Neural progenitor cell (in vitro differentiated cells): ENCODE measurements around the gene RCOR1. TPM values are rescaled to one million over a fixed set of nuclear protein-coding genes. Genes with fewer than 3 reads are reported as not detected.

Source experiments
- DNase-seq: peaks from one replicate; pipeline ENCODE4 v3.0.0-alpha.2; 2016; ENCODE audit warnings: low spot score
- H2AFZ ChIP-seq: fragments of 200-600 bp; sonication (generic); replicated peaks from 2 replicates; pipeline ENCODE4 v1.6.1; 2016; ENCODE audit warnings: antibody characterized with exemption
- H3F3A ChIP-seq: fragments of 200-600 bp; sonication (generic); 2 replicates; pipeline ENCODE4 v1.6.1; 2016; ENCODE audit warnings: antibody characterized with exemption, low read depth
- H3K27ac ChIP-seq: fragments of 200-600 bp; sonication (generic); 2 replicates; pipeline ENCODE4 v1.5.1; 2016; ENCODE audit warnings: mild to moderate bottlenecking
- H3K27me3 ChIP-seq: fragments of 200-600 bp; sonication (generic); 2 replicates; pipeline ENCODE4 v1.6.1; 2016; ENCODE audit warnings: mild to moderate bottlenecking, moderate library complexity
- H3K36me3 ChIP-seq: fragments of 200-600 bp; sonication (generic); 2 replicates; pipeline ENCODE4 v1.5.1; 2016
- H3K4me1 ChIP-seq: fragments of 200-600 bp; sonication (generic); 2 replicates; pipeline ENCODE4 v1.6.1; 2016; ENCODE audit warnings: mixed run types
- H3K4me2 ChIP-seq: fragments of 200-600 bp; sonication (generic); 2 replicates; pipeline ENCODE4 v1.6.1; 2016
- H3K4me3 ChIP-seq: fragments of 200-600 bp; sonication (generic); 2 replicates; pipeline ENCODE4 v1.5.1; 2016
- H3K79me2 ChIP-seq: fragments of 200-600 bp; sonication (generic); 2 replicates; pipeline ENCODE4 v1.6.1; 2016; ENCODE audit warnings: low read depth
- H3K9ac ChIP-seq: fragments of 200-600 bp; sonication (generic); 2 replicates; pipeline ENCODE4 v1.6.1; 2016
- H3K9me3 ChIP-seq: fragments of 200-600 bp; sonication (generic); 2 replicates; pipeline ENCODE4 v1.5.1; 2016; ENCODE audit warnings: low read depth
- H4K20me1 ChIP-seq: fragments of 200-600 bp; sonication (generic); 2 replicates; pipeline ENCODE4 v1.6.1; 2016; ENCODE audit warnings: low read depth
- H3K27ac Mint-ChIP-seq: 3 replicates; pipeline ENCODE4 v1.8.0; 2021; ENCODE audit warnings: mixed read lengths
- H3K27me3 Mint-ChIP-seq: 2 replicates; pipeline ENCODE4 v1.8.0; 2022; ENCODE audit warnings: low read depth, mild to moderate bottlenecking, inconsistent platforms, moderate library complexity, mixed read lengths; ENCODE audit not compliant: insufficient read depth
- H3K36me3 Mint-ChIP-seq: 3 replicates; pipeline ENCODE4 v1.8.0; 2021; ENCODE audit warnings: mixed read lengths
- H3K4me1 Mint-ChIP-seq: 3 replicates; pipeline ENCODE4 v1.8.0; 2021; ENCODE audit warnings: mixed read lengths
- H3K4me3 Mint-ChIP-seq: 3 replicates; pipeline ENCODE4 v1.8.0; 2021; ENCODE audit warnings: mild to moderate bottlenecking, moderate library complexity, mixed read lengths
- H3K9me3 Mint-ChIP-seq: 3 replicates; pipeline ENCODE4 v1.8.0; 2020; ENCODE audit warnings: mixed read lengths
- CTCF ChIP-seq: fragments of 200-600 bp; sonication (generic); IDR thresholded peaks from 2 replicates; pipeline ENCODE4 v1.5.1; 2017; ENCODE audit warnings: antibody characterized with exemption, mild to moderate bottlenecking
- EZH2 ChIP-seq: fragments of 200-600 bp; sonication (generic); IDR thresholded peaks from 2 replicates; pipeline ENCODE4 v1.6.1; 2017; ENCODE audit warnings: antibody characterized with exemption, mild to moderate bottlenecking, moderate library complexity
- EZH2phosphoT487 ChIP-seq: fragments of 200-600 bp; sonication (generic); IDR thresholded peaks from 2 replicates; pipeline ENCODE4 v1.6.1; 2017; ENCODE audit warnings: antibody characterized with exemption
- total RNA-seq: library from RNA; depleted of rRNA; stranded (reverse); fragments of >200 nt; gene quantifications from 2 replicates; pipeline ENCODE4 v1.2.3, GENCODE V29; 2015; ENCODE audit warnings: low replicate concordance

RCOR1 gene
- total RNA-seq, 1 donor from 2014 or later = 33.7 TPM

GRCh38 chr14:102581193-102581592 is 11.3 kb upstream of the RCOR1 start:
- no peaks in the 10 kb centered on the region for H3K36me3 Mint-ChIP-seq
- no peaks in the 10 kb centered on the region for H3K36me3 ChIP-seq
- no peak overlapping the region for H3K9ac ChIP-seq
- H3K4me3 Mint-ChIP-seq = no peak overlapping the region
- no peaks in the 10 kb centered on the region for H3K27me3 ChIP-seq
- no peak overlapping the region for H3K4me2 ChIP-seq
- no peaks in the 10 kb centered on the region for H3K9me3 ChIP-seq
- TF ChIP-seq EZH2phosphoT487 = no peak
- no peak for TF ChIP-seq EZH2
- no peak for TF ChIP-seq CTCF
- no peak for DNase-seq
- no peak overlapping the region for H3K27ac Mint-ChIP-seq
- H3K27ac ChIP-seq = no peak overlapping the region
- peaks cover 13% of the 10 kb centered on the region for H3K4me1 ChIP-seq
- H3K79me2 ChIP-seq = no peaks in the 10 kb centered on the region
- peaks cover 32% of the 10 kb centered on the region for H3K4me1 Mint-ChIP-seq
- H3K4me3 ChIP-seq = no peak overlapping the region
- H4K20me1 ChIP-seq = no peaks in the 10 kb centered on the region
- no peaks in the 10 kb centered on the region for H3K9me3 Mint-ChIP-seq
- H2AFZ ChIP-seq = no peak overlapping the region
- H3K27me3 Mint-ChIP-seq = peaks cover 4% of the 10 kb centered on the region
- peaks cover 18% of the 10 kb centered on the region for H3F3A ChIP-seq

GRCh38 chr14:102583726-102584125 is 8.7 kb upstream of the RCOR1 start:
- Histone ChIP-seq H4K20me1 (no peaks in the 10 kb centered on the region), H2AFZ (no peak overlapping the region), H3K27ac (no peak overlapping the region), H3K79me2 (no peaks in the 10 kb centered on the region), H3K9ac (no peak overlapping the region), H3K4me2 (no peak overlapping the region), H3K9me3 (no peaks in the 10 kb centered on the region), H3K36me3 (no peaks in the 10 kb centered on the region), H3K4me3 (no peak overlapping the region), H3K27me3 (no peaks in the 10 kb centered on the region), H3F3A (peaks cover 26% of the 10 kb centered on the region), H3K4me1 (peaks cover 13% of the 10 kb centered on the region)
- Mint-ChIP-seq H3K27me3 (peaks cover 2% of the 10 kb centered on the region), H3K9me3 (no peaks in the 10 kb centered on the region), H3K27ac (no peak overlapping the region), H3K36me3 (no peaks in the 10 kb centered on the region), H3K4me3 (no peak overlapping the region), H3K4me1 (peaks cover 28% of the 10 kb centered on the region)
- no peak for DNase-seq
- TF ChIP-seq CTCF (no peak), EZH2 (no peak), EZH2phosphoT487 (no peak)

- no peak overlapping the region for H3K4me3 ChIP-seq
- no peaks in the 10 kb centered on the region for H4K20me1 ChIP-seq
- H3K9me3 ChIP-seq = no peaks in the 10 kb centered on the region
- peak overlapping the region; percentile 93 for H3K27ac ChIP-seq
- peak overlapping the region; percentile 90 for H3K27ac Mint-ChIP-seq
- no peak overlapping the region for H3K9ac ChIP-seq
- no peaks in the 10 kb centered on the region for H3K27me3 ChIP-seq
- no peak overlapping the region for H2AFZ ChIP-seq
- peaks cover 30% of the 10 kb centered on the region for H3F3A ChIP-seq
- TF ChIP-seq EZH2 (no peak), CTCF (no peak), EZH2phosphoT487 (no peak)
- H3K79me2 ChIP-seq = no peaks in the 10 kb centered on the region
- DNase-seq = peak; percentile 95
- H3K4me2 ChIP-seq = peak overlapping the region; percentile 52
- no peaks in the 10 kb centered on the region for H3K36me3 Mint-ChIP-seq
- H3K4me1 ChIP-seq = peaks cover 13% of the 10 kb centered on the region
- H3K4me1 Mint-ChIP-seq = peaks cover 32% of the 10 kb centered on the region
- H3K36me3 ChIP-seq = no peaks in the 10 kb centered on the region
- H3K27me3 Mint-ChIP-seq = peaks cover 5% of the 10 kb centered on the region
- H3K9me3 Mint-ChIP-seq = no peaks in the 10 kb centered on the region
- no peak overlapping the region for H3K4me3 Mint-ChIP-seq
Observed at GRCh38 chr14:102584871-102585869, 7.3 kb upstream of the RCOR1 start.
